HepG2 (cell line): ENCODE results near the gene RGS19. TPM values are rescaled to one million over a fixed set of nuclear protein-coding genes. Genes with fewer than 3 reads are reported as not detected.

ENCODE experiments used
- ATF5 ChIP-seq: sonication (generic); formaldehyde crosslinking; IDR thresholded peaks from 2 replicates; pipeline ENCODE4 v1.4.0; 2020; ENCODE audit warnings: mild to moderate bottlenecking, low read depth, missing genetic modification reagents
- ATM ChIP-seq: fragments of 450-650 bp; IDR thresholded peaks from 2 replicates; pipeline ENCODE4 v1.7.1; 2017; ENCODE audit warnings: mild to moderate bottlenecking, borderline replicate concordance
- CAMTA2 ChIP-seq: sonication (generic); formaldehyde crosslinking; IDR thresholded peaks from 2 replicates; pipeline ENCODE4 v1.4.0; 2020; ENCODE audit warnings: mild to moderate bottlenecking, missing genetic modification reagents, borderline replicate concordance
- DR1 ChIP-seq: sonication (generic); formaldehyde crosslinking; IDR thresholded peaks from 2 replicates; pipeline ENCODE4 v1.8.0; 2021; ENCODE audit warnings: mild to moderate bottlenecking, missing genetic modification reagents, inconsistent platforms
- DZIP1 ChIP-seq: sonication (generic); formaldehyde crosslinking; IDR thresholded peaks from 2 replicates; pipeline ENCODE4 v1.5.0; 2020; ENCODE audit warnings: mild to moderate bottlenecking, missing genetic modification reagents
- FOXP1 ChIP-seq, 2 experiments: fragments of 450-650 bp in 1 of 2; IDR thresholded peaks; 2 replicates each; pipeline ENCODE4 v1.6.1; 2017 to 2018; ENCODE audit warnings: antibody characterized with exemption in 1 of 2
- HOMEZ ChIP-seq: IDR thresholded peaks from 2 replicates; pipeline ENCODE4 v1.6.1; 2016; ENCODE audit warnings: low read depth
- KLF6 ChIP-seq: IDR thresholded peaks from 2 replicates; pipeline ENCODE4 v1.8.0; 2016; ENCODE audit warnings: missing biosample characterization, missing genetic modification reagents
- NR2F6 ChIP-seq, 2 experiments: IDR thresholded peaks; 2 replicates each; pipeline ENCODE4 v1.6.1; 2016; ENCODE audit warnings: antibody characterized with exemption in 1 of 2, mild to moderate bottlenecking in 1 of 2
- TBP ChIP-seq: sonication (generic); formaldehyde crosslinking; IDR thresholded peaks from 2 replicates; pipeline ENCODE4 v1.5.0; 2020; ENCODE audit warnings: missing genetic modification reagents
- TBX3 ChIP-seq: fragments of 450-650 bp; IDR thresholded peaks from 2 replicates; pipeline ENCODE4 v1.6.1; 2017; ENCODE audit warnings: antibody characterized with exemption, mild to moderate bottlenecking, inconsistent platforms, borderline replicate concordance
- THAP11 ChIP-seq: IDR thresholded peaks from 2 replicates; pipeline ENCODE4 v1.6.1; 2016; ENCODE audit warnings: missing biosample characterization, missing genetic modification reagents
- THYN1 ChIP-seq: sonication (generic); formaldehyde crosslinking; IDR thresholded peaks from 2 replicates; pipeline ENCODE4 v1.8.1; 2023; ENCODE audit warnings: low read depth, mild to moderate bottlenecking, moderate library complexity, missing genetic modification reagents, borderline replicate concordance
- ZBTB8A ChIP-seq: sonication (generic); formaldehyde crosslinking; IDR thresholded peaks from 2 replicates; pipeline ENCODE4 v1.4.0; 2020; ENCODE audit warnings: mild to moderate bottlenecking, low read depth, missing genetic modification reagents, borderline replicate concordance
- ZGPAT ChIP-seq: IDR thresholded peaks from 2 replicates; pipeline ENCODE4 v1.6.1; 2016; ENCODE audit warnings: mild to moderate bottlenecking
- ZNF543 ChIP-seq: sonication (generic); formaldehyde crosslinking; IDR thresholded peaks from 2 replicates; pipeline ENCODE4 v1.4.0; 2020; ENCODE audit warnings: mild to moderate bottlenecking, missing genetic modification reagents
- ZNF75D ChIP-seq: sonication (generic); formaldehyde crosslinking; IDR thresholded peaks from 2 replicates; pipeline ENCODE4 v1.8.1; 2023; ENCODE audit warnings: missing genetic modification reagents, mild to moderate bottlenecking, borderline replicate concordance
- ZNF770 ChIP-seq: sonication (generic); formaldehyde crosslinking; IDR thresholded peaks from 2 replicates; pipeline ENCODE4 v1.5.0; 2020; ENCODE audit warnings: mild to moderate bottlenecking, missing genetic modification reagents
- ZSCAN25 ChIP-seq: sonication (generic); formaldehyde crosslinking; IDR thresholded peaks from 2 replicates; pipeline ENCODE4 v1.8.0; 2022; ENCODE audit warnings: mild to moderate bottlenecking, missing genetic modification reagents
- ZSCAN30 ChIP-seq: sonication (generic); formaldehyde crosslinking; IDR thresholded peaks from 2 replicates; pipeline ENCODE4 v1.5.0; 2020; ENCODE audit warnings: mild to moderate bottlenecking, missing genetic modification reagents
- polyA plus RNA-seq, 8 experiments: library from polyadenylated mRNA; depleted of rRNA in 3 of 8; stranded (reverse) in 7 of 8; unstranded in 1 of 8; fragments of >200 nt; fragmentation: Illumina TruSeq in 4 of 8; extraction: Trizol in 4 of 8; gene quantifications; 2 replicates each; pipeline versions ENCODE4 v1.2.1 to v1.2.3, GENCODE V29; 2011 to 2016; ENCODE audit warnings: low read depth in 4 of 8, missing spikeins in 1 of 8, mixed read lengths in 1 of 8; ENCODE audit not compliant: insufficient read depth in 1 of 8
- total RNA-seq, 5 experiments: library from RNA; depleted of rRNA; stranded (reverse); fragments of >200 nt; fragmentation: Illumina TruSeq; extraction: Trizol; gene quantifications; 2 replicates each; pipeline ENCODE4 v1.2.3, GENCODE V29; 2016; ENCODE audit warnings: low read depth in 1 of 5

The RGS19 gene
- total and polyA plus RNA-seq, 2 of the 13 experiments (the other 11 are each of a cell fraction or from before 2014, with no cell fraction given): 10.7 to 11.9 TPM

GRCh38 chr20:64024141-64024990 is 55.0 kb downstream of the RGS19 start (continued):
- TF ChIP-seq THYN1 (CRISPR knock-in tag) (no peak), ZNF770 (CRISPR knock-in tag) (no peak), NR2F6 (IDR thresholded peaks at IDR 0.05) (peak; percentile 49), NR2F6 (CRISPR knock-in tag; IDR thresholded peaks at IDR 0.05) (peak; percentile 74), KLF6 (CRISPR knock-in tag) (no peak), CAMTA2 (CRISPR knock-in tag) (no peak), TBP (CRISPR knock-in tag) (no peak), ZNF75D (CRISPR knock-in tag) (no peak), ATF5 (peak; percentile 22; the same call in 1 of the 2 replicates), ZSCAN25 (CRISPR knock-in tag) (peak; percentile 96), ZSCAN30 (no peak), THAP11 (CRISPR knock-in tag) (peak; percentile 73; the same call in 1 of the 2 replicates), DR1 (CRISPR knock-in tag) (0 out of 2 replicates have a peak, but pooled peaks have one; percentile 64), TBX3 (no peak; the same call in none of the 2 replicates), DZIP1 (CRISPR knock-in tag) (no peak), ZNF543 (CRISPR knock-in tag) (no peak; the same call in 1 of the 2 replicates), HOMEZ (no peak), ZBTB8A (CRISPR knock-in tag) (no peak), FOXP1 (IDR thresholded peaks at IDR 0.05) (no peak), FOXP1 (CRISPR knock-in tag; IDR thresholded peaks at IDR 0.05) (no peak), ZGPAT (peak; percentile 67), ATM (no peak)
